H1 (cell line): ENCODE results near the gene TCEA3. TPM values are rescaled to one million over a fixed set of nuclear protein-coding genes. Genes with fewer than 3 reads are reported as not detected.

Source experiments
- CTCF ChIA-PET: fragments of 300-600 bp; sonication (Branson Sonifier 250); formaldehyde crosslinking; loops from one replicate; lab custom pipeline; 2021; ENCODE audit not compliant: partially characterized antibody; lab: Charles Lee
- POLR2A ChIA-PET: fragments of 300-600 bp; sonication (Branson Sonifier 250); formaldehyde crosslinking; loops from one replicate; lab custom pipeline; 2021; ENCODE audit warnings: inconsistent platforms; ENCODE audit not compliant: partially characterized antibody; lab: Charles Lee
- DNase-seq, 2 experiments: peaks; one replicate each; pipeline versions ENCODE4 v3.0.0 to v3.0.0-alpha.2; 2010 to 2022; ENCODE audit warnings: low spot score in 2 of 2, low read depth in 1 of 2, mixed read lengths in 1 of 2
- FAIRE-seq: peaks from 2 replicates; lab custom pipeline; 2011; peaks lifted over from hg19 to GRCh38; lab: Jason Lieb, UNC
- H2AFZ ChIP-seq: 2 replicates; pipeline ENCODE4 v1.8.1; 2012; ENCODE audit warnings: low read length, inconsistent platforms
- H2AK5ac ChIP-seq: 2 replicates; pipeline ENCODE4 v1.6.1; 2013; ENCODE audit warnings: low read depth, low read length
- H2BK120ac ChIP-seq: replicated peaks from 2 replicates; pipeline ENCODE3; 2013; ENCODE audit warnings: low read depth, low read length, inconsistent platforms
- H2BK12ac ChIP-seq: 2 replicates; pipeline ENCODE4 v1.6.1; 2013; ENCODE audit warnings: low read depth, low read length
- H2BK15ac ChIP-seq: 2 replicates; pipeline ENCODE4 v1.6.1; 2013; ENCODE audit warnings: low read length
- H2BK20ac ChIP-seq: 2 replicates; pipeline ENCODE4 v1.6.1; 2013; ENCODE audit warnings: low read length
- H2BK5ac ChIP-seq: 2 replicates; pipeline ENCODE4 v1.6.1; 2013; ENCODE audit warnings: low read depth, low read length
- H3K14ac ChIP-seq: 2 replicates; pipeline ENCODE4 v1.6.1; 2013; ENCODE audit warnings: inconsistent platforms; ENCODE audit not compliant: insufficient read length
- H3K18ac ChIP-seq: 2 replicates; pipeline ENCODE4 v1.6.1; 2013; ENCODE audit warnings: low read length; ENCODE audit errors: extremely low read depth
- H3K23ac ChIP-seq: 2 replicates; pipeline ENCODE4 v1.6.1; 2013; ENCODE audit warnings: inconsistent platforms; ENCODE audit not compliant: insufficient read length
- H3K23me2 ChIP-seq: 2 replicates; pipeline ENCODE4 v1.6.1; 2013; ENCODE audit warnings: low read depth, low read length
- H3K27ac ChIP-seq: 2 replicates; pipeline ENCODE4 v1.6.1; 2011; ENCODE audit warnings: low read depth, low read length, inconsistent platforms
- H3K27me3 ChIP-seq, 4 experiments: replicated peaks in 1 of 4; 1 replicate in 1 of 4; 2 replicates in 3 of 4; pipeline versions ENCODE4 v1.6.1 to v1.8.1; 2011 to 2013; ENCODE audit warnings: low read length in 3 of 4, mild to moderate bottlenecking in 3 of 4, inconsistent platforms in 2 of 4, mixed read lengths in 2 of 4, moderate library complexity in 1 of 4; ENCODE audit not compliant: control insufficient read depth in 3 of 4, insufficient read depth in 3 of 4; ENCODE audit errors: extremely low read depth in 1 of 4
- H3K36me3 ChIP-seq, 4 experiments: 2 replicates each; pipeline versions ENCODE4 v1.6.1 to v1.8.1; 2011 to 2013; ENCODE audit warnings: mild to moderate bottlenecking in 4 of 4, low read length in 3 of 4, moderate library complexity in 2 of 4, control low read depth in 1 of 4, inconsistent platforms in 1 of 4; ENCODE audit not compliant: insufficient read depth in 4 of 4, control insufficient read depth in 2 of 4
- H3K4ac ChIP-seq: replicated peaks from 2 replicates; pipeline ENCODE3; 2013; ENCODE audit warnings: low read length, low read depth, mixed read lengths, inconsistent platforms; ENCODE audit not compliant: insufficient read length
- H3K4me1 ChIP-seq, 4 experiments: replicated peaks in 1 of 4; 1 replicate in 1 of 4; 2 replicates in 3 of 4; pipeline versions ENCODE4 v1.6.1 to v1.8.1; 2011 to 2013; ENCODE audit warnings: low read length in 3 of 4, inconsistent platforms in 2 of 4, mixed read lengths in 1 of 4; ENCODE audit not compliant: insufficient read depth in 4 of 4, control insufficient read depth in 3 of 4
- H3K4me2 ChIP-seq, 2 experiments: 2 replicates each; pipeline versions ENCODE4 v1.6.1 to v1.8.1; 2011 to 2013; ENCODE audit warnings: low read depth in 2 of 2, low read length in 2 of 2, control low read depth in 1 of 2, inconsistent platforms in 1 of 2, mild to moderate bottlenecking in 1 of 2; ENCODE audit not compliant: insufficient read depth in 1 of 2
- H3K4me3 ChIP-seq, 4 experiments: fragments of 200-600, 300-600 bp in 1 of 4; sonication (generic), shearing (Covaris generic), sonication (Bioruptor Twin) in 1 of 4; 2 replicates each; pipeline versions ENCODE4 v1.5.1 to v1.8.1; 2011 to 2016; ENCODE audit warnings: low read length in 4 of 4, low read depth in 3 of 4, control low read depth in 2 of 4, inconsistent platforms in 2 of 4, mild to moderate bottlenecking in 2 of 4, mixed read lengths in 1 of 4, moderate library complexity in 1 of 4; ENCODE audit not compliant: insufficient read depth in 2 of 4; ENCODE audit errors: extremely low read depth in 1 of 4
- H3K56ac ChIP-seq: replicated peaks from 2 replicates; pipeline ENCODE3; 2013; ENCODE audit warnings: low read depth, mild to moderate bottlenecking, mixed read lengths, low read length, inconsistent platforms; ENCODE audit not compliant: insufficient read length
- H3K79me1 ChIP-seq: 2 replicates; pipeline ENCODE4 v1.6.1; 2013; ENCODE audit warnings: low read depth, low read length, control low read depth
- H3K79me2 ChIP-seq, 2 experiments: 2 replicates each; pipeline versions ENCODE4 v1.6.1 to v1.8.1; 2012 to 2013; ENCODE audit warnings: low read length in 2 of 2, mild to moderate bottlenecking in 2 of 2, inconsistent platforms in 1 of 2; ENCODE audit not compliant: insufficient read depth in 2 of 2, control insufficient read depth in 1 of 2
- H3K9ac ChIP-seq, 4 experiments: replicated peaks in 1 of 4; 1 replicate in 1 of 4; 2 replicates in 3 of 4; pipeline versions ENCODE4 v1.6.1 to v1.8.1; 2011 to 2013; ENCODE audit warnings: low read depth in 3 of 4, low read length in 3 of 4, control low read depth in 2 of 4, mild to moderate bottlenecking in 2 of 4, moderate library complexity in 2 of 4, inconsistent platforms in 1 of 4; ENCODE audit errors: extremely low read depth in 1 of 4
- H3K9me3 ChIP-seq, 2 experiments: 2 replicates each; pipeline versions ENCODE4 v1.6.1 to v1.8.1; 2012 to 2013; ENCODE audit warnings: mild to moderate bottlenecking in 2 of 2, moderate library complexity in 2 of 2, control low read depth in 1 of 2, inconsistent platforms in 1 of 2, low read depth in 1 of 2, low read length in 1 of 2, mixed read lengths in 1 of 2; ENCODE audit not compliant: insufficient read depth in 2 of 2
- H4K20me1 ChIP-seq, 2 experiments: replicated peaks in 1 of 2; 2 replicates each; pipeline versions ENCODE3 to v1.8.1; 2011 to 2013; ENCODE audit warnings: inconsistent platforms in 2 of 2, low read length in 2 of 2, mild to moderate bottlenecking in 1 of 2; ENCODE audit not compliant: insufficient read depth in 2 of 2, control insufficient read depth in 1 of 2
- H4K5ac ChIP-seq: 2 replicates; pipeline ENCODE4 v1.6.1; 2013; ENCODE audit warnings: low read length, low read depth, mixed read lengths, inconsistent platforms; ENCODE audit not compliant: insufficient read length
- H4K8ac ChIP-seq: 2 replicates; pipeline ENCODE4 v1.8.0; 2013; ENCODE audit warnings: mild to moderate bottlenecking, moderate library complexity, low read length, inconsistent platforms; ENCODE audit not compliant: insufficient read depth; ENCODE audit errors: extremely low read depth
- H4K91ac ChIP-seq: replicated peaks from 2 replicates; pipeline ENCODE3; 2013; ENCODE audit warnings: low read length, mixed read lengths, inconsistent platforms; ENCODE audit not compliant: insufficient read length
- POLR2AphosphoS5 ChIP-seq: IDR thresholded peaks from 2 replicates; pipeline ENCODE4 v1.6.1; 2011; ENCODE audit warnings: low read depth, low read length
- WGBS, 2 experiments: shearing (Covaris generic) in 1 of 2; methylation state at CpG; one replicate each; pipeline versions ENCODE4 v1.1.6 to v1.1.7; 2013 to 2015; ENCODE audit warnings: low lambda C conversion rate in 2 of 2, mixed read lengths in 2 of 2, inconsistent platforms in 1 of 2, low coverage in 1 of 2, missing lambda C conversion rate in 1 of 2; ENCODE audit not compliant: insufficient replicate concordance in 2 of 2, insufficient coverage in 1 of 2, insufficient read length in 1 of 2; ENCODE audit errors: extremely low coverage in 1 of 2, missing lambda C conversion rate in 1 of 2; 5-methylcytosine and 5-hydroxymethylcytosine counted together
- polyA plus RNA-seq, 7 experiments: library from polyadenylated mRNA; depleted of rRNA in 3 of 7; stranded (reverse) in 5 of 7; unstranded in 2 of 7; fragments of >200 nt in 5 of 7; fragments of 200-250 nt in 2 of 7; gene quantifications; 1 replicate in 5 of 7; 2 replicates in 1 of 7; 4 replicates in 1 of 7; pipeline versions ENCODE4 v1.2.1 to v1.2.3, GENCODE V29; 2011 to 2013; ENCODE audit warnings: missing spikeins in 2 of 7, mixed read lengths in 2 of 7
- total RNA-seq: library from RNA; stranded (reverse); fragmentation: NEBNext Ultra II Directional; extraction: Animal tissue kit (Norgen Biotek cat#: 25700); gene quantifications from 2 replicates; pipeline ENCODE4 v1.2.1, GENCODE V29; 2021

The TCEA3 gene
- total and polyA plus RNA-seq, 2 of the 8 experiments (the other 6 are each of a cell fraction or from before 2014, with no cell fraction given), result 0.08 TPM; not detected in 1

DNA sequence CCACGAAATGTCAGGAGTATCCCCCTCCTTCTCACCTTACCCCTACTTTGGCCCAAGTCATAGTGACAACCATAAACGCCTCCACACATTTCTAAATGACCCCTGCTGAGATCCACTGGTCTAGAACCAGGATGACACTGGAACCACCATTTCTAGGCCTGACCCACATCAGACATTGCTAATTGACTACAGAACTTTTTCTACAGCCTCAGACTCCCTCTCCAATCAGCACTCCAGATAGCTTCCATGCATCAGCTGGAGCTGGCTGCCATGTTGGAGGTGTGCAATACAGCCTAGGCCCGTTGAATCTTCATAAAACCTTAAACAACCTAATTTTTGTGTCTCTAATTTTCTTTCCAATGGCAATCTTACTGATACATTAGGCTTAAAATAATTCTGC is 18.6 kb downstream of the TCEA3 start:
- Histone ChIP-seq H3K4me1 (peaks cover 0 to 4% (median 2%) of the 10 kb centered on the region in 4 experiments; a peak in 2 of 7 replicates), H3K27ac (no peak overlapping the region), H2BK12ac (no peak overlapping the region), H3K23me2 (no peaks in the 10 kb centered on the region), H2BK5ac (no peak overlapping the region), H3K4me3 (no peak overlapping the region), H3K36me3 (no peaks in the 10 kb centered on the region), H2BK15ac (no peak overlapping the region), H3K79me2 (no peaks in the 10 kb centered on the region), H3K18ac (no peak overlapping the region), H4K5ac (no peak overlapping the region), H3K9me3 (no peaks in the 10 kb centered on the region), H4K20me1 (no peaks in the 10 kb centered on the region), H3K79me1 (no peaks in the 10 kb centered on the region), H2AFZ (no peak overlapping the region), H3K23ac (no peak overlapping the region), H3K27me3 (peaks cover 9 to 94% (median 60%) of the 10 kb centered on the region in 4 experiments), H3K14ac (no peak overlapping the region), H4K8ac (no peak overlapping the region), H3K4ac (no peak overlapping the region), H3K56ac (no peak overlapping the region), H2BK120ac (no peak overlapping the region), H3K4me2 (no peak overlapping the region), H2BK20ac (no peak overlapping the region), H2AK5ac (no peak overlapping the region), H3K9ac (no peak overlapping the region), H4K91ac (no peak overlapping the region)
- FAIRE-seq, result no peak
- no peak for TF ChIP-seq POLR2AphosphoS5
- no peak for DNase-seq
- 72% methylated on average over 3 of the region's 3 CpGs; no CpG with 5 or more reads in 1 of the 2 experiments for WGBS, 2 experiments
- POLR2A ChIA-PET, result no interaction called here
- CTCF ChIA-PET, result interaction anchor here (0.7 to 0.8 kb wide), 2 partner anchors 19 to 229 kb away, joined by 3 to 5 read pairs; partner anchors contain the start of gene TCEA3
